T-helper 2 cell (primary cell): ENCODE data around the gene ADAM17.

Experiments used
- DNase-seq, 5 experiments: peaks; one replicate each; pipeline versions ENCODE4 v3.0.0 to v3.0.0-alpha.2; 2012 to 2022

Gene ADAM17

DNA sequence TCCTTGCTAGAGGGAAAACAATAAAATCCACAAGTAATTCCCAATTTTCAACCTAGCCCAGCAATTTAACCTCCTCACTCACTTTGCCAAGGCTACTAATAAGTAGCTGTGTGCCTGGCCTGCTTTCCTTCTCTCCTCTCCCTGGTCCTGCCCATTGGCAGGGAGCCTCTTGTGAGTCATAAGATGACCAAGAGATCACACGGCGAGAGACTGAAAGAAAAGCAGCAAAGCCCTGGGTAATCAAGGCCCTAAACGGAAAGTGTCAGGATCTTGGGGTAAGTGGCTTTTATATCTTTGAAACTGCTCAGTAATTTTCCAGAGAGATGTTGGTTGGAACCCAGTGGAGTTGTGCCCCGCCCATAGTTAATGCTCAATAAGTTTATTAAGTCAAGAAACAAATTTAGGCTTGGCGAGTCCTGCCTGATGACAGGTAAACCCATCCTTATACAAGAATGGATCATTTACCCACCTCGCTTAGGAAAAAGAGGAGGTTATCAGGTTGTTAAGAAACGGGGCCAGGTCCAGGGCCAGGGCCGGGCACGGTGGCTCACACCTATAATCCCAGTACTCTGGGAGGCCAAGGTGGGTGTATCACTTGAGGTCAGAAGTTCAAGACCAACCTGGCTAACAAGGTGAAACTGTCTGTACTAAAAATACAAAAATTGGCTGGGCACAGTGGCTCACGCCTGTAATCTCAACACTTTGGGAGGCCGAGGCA is 10.0 kb upstream of the ADAM17 start:
- DNase-seq, result no peak

- no peak for DNase-seq
Measured at GRCh38 chr2:9560628-9561027, 5.0 kb upstream of the ADAM17 start.

DNA sequence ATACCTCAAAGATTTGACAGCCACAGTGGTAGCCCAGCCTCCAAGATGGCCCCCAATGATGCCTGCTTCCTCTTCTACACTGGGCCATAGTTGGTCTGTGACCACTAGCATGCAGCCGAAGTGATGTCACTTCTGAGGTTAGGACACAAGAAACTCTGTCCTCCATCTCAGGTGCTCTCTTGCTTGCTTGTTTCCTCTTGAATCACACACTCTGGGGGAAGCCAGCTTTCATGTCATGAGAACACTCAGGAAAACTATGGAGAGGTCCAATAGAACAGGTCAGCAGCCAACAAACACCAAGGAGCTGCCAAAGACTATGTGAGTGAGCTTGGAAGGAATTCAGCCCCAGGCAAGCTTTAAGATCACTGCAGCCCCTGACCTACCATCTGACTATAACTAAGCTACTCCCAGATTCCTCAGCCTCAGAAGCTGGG is 3.3 kb upstream of the ADAM17 start:
- no peak for DNase-seq

GRCh38 chr2:9556121-9556743 is 602 bp upstream of the ADAM17 start:
- peak in 2 of 5 experiments; percentile 1 to 59 for DNase-seq

GRCh38 chr2:9554921-9555296 is 721 bp downstream of the ADAM17 start:
- DNase-seq, result peak in 3 of 5 experiments; percentile 4 to 75 (median 11)

DNA sequence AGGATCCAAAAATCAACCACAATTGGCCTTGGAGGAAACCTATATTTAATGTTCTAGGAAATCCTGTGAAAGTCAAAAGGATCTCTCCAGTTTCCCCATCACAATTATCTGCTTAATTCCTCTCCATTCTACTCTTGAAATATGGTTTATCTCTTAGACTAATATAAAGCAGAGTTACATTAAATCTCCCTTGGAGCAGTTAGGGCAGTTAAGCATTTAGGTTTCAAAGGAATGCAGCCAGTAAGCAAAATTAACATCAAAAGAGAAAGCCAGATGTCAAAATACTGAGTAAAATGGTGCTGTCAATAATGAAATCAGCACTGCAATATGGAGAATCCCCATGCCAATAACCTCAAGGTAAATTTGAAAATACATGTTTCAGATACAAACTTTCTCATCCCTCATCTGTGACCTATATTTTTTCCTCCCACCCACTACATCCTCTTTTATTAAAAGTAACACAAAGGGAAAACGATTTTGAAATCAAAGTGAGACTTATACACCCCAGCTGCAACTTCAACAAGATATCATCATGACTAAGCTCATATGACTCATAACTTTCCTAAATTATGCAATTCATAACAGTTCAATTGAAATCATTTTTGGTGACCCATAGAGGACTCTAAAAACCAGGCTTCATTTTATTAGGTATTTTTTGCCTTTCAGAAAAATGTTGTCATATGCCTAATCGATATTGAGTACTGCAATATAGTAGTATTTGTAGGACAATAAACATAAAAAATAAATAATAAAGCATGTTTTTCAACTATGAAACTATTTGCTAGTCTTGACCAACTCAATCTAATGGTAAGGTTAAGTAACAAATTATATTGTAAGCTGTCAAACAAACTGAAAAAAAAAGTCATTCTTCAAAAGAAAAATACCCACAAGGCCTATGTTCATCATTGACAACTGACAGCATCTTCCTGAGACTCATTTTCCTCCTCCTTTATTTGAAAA is 3.1 kb downstream of the ADAM17 start:
- DNase-seq, result peak in 2 of 5 experiments; percentile 36 to 53

GRCh38 chr2:9550859-9551391 is 4.7 kb downstream of the ADAM17 start:
- DNase-seq, result peak in 1 of 5 experiments; percentile 51

GRCh38 chr2:9549420-9549819 is 6.2 kb downstream of the ADAM17 start:
- no peak for DNase-seq

- DNase-seq, result peak in 1 of 5 experiments; percentile 56
Measured at GRCh38 chr2:9548506-9548905, 7.1 kb downstream of the ADAM17 start.

DNA sequence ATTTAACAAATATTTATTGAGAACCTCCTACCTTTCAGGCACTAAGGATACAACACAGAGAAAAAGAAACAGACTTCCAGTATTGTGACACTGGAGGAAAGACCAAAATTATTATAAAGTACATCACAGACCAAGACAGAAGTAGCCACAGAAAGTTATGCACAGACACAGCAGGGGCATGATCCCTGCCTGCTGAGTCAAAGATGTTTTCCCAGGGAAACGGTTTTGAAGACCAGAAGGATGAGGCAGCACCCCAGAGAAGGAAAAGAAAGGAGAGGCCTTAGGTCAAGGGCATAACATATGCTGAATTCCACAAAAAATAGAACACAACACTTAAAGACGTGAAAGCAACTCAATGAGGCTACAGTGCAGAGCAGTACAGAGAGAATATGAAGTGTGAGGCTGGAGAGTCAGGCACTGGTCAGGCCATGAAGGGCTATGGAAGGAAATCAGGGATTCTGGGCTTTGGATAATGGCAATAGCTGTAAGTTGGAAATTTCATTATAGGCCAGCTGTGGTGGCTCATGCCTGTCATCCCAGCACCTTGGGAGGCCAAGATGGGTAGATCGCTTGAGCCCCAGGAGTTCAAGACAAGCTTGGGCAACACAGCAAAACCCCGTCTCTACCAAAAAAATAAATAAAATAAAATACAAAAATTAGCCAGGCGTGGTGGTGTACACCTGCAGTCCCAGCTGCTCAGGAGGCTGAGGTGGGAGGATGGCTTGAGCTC is 8.2 kb downstream of the ADAM17 start:
- DNase-seq, result no peak

GRCh38 chr2:9545502-9545901 is 10.1 kb downstream of the ADAM17 start:
- DNase-seq, result no peak

- peak in 1 of 5 experiments; percentile 66 for DNase-seq
Measured at GRCh38 chr2:9543557-9543956, 12.1 kb downstream of the ADAM17 start.

DNA sequence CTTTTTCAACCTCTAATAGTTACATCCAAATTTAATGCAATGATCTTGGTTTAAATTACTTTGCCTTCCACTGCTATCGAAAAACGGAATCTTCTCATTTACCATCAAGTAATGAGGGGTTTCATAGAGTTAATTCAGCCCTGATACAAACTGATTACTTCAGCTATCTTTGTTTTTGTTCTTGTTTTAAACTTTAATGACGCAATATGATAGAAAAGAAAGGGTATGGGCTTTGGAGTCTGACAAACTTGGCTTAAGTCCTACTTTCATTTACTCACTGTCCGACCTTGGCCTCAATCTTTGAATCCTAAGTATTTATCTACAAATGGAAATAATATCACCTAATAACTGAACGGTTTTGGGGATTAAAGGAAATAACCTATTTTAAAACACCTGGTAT is 16.1 kb downstream of the ADAM17 start:
- DNase-seq, result no peak

GRCh38 chr2:9538000-9538507 is 17.6 kb downstream of the ADAM17 start:
- DNase-seq, result no peak

DNA sequence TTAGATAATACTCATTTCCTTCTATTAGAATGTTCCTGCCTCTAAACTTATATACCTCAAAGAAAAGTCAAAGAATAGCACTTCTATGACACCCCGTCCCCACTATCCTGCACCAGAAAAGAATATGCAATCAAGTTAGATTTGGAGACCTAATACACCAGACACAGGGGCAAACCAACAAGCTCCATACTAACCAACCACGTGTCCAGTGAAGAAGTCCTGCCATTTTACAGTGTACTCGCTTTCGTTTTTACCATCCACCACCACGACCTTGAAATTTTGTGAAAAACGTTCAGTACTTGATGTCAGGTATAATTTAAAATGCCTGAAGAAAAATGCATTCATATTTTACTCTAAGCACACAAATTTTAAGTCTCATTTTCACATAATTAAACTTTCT is 19.1 kb downstream of the ADAM17 start:
- no peak for DNase-seq

GRCh38 chr2:9535177-9535576 is 20.5 kb downstream of the ADAM17 start:
- no peak for DNase-seq

DNA sequence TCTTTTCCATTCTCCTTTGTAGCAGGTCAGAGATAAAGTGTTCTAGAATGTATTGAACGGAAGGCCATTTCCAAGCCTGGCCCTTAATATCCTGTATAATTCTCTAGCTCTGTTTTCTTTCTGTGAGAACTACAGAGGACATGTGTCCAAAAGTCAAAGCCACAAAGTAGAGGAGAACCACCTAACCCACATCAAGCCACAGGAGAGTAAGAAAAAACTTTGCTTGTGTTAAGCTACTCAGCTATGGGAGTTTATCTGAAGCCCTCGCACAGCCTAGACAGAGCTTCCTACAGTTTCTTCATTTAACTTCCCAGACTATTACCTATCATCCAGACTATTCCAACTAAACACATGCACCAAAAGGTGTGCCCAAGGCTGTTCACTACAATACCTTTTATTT is 22.0 kb downstream of the ADAM17 start:
- DNase-seq, result no peak

- no peak for DNase-seq
Measured at GRCh38 chr2:9532421-9532820, 23.2 kb downstream of the ADAM17 start.

GRCh38 chr2:9527995-9528787 is 27.4 kb downstream of the ADAM17 start:
- no peak for DNase-seq

- no peak for DNase-seq
Measured at GRCh38 chr2:9525266-9525665, 30.4 kb downstream of the ADAM17 start.

DNA sequence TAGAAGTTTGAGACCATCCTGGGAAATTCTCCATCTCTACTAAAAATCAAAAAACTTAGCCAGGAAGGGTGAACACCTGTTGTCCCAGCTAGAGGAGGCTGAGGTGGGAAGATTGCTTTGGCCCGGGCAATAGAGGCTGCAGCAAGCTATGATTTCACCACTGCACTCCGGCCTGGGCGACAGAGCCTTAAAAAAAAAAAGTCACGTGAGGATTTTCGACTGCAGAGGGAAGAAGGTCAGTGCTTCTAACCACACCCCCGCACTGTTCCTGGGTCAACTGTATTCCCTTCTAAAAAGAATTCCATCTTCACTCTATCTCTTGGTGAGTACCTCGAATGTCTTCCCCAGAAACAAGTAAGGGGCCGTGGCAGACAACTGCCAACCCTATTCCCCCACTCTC is 31.3 kb downstream of the ADAM17 start:
- DNase-seq, result no peak
